Stomach (tissue), 4 donors: Measurements from ENCODE around the gene PPTC7.
"Not testable (repeated sequence)": the region's sequence is repeated elsewhere in the genome, so short reads cannot be mapped to it uniquely, and the experiment has no call there.

ENCODE experiments used
- POLR2A ChIP-seq, 4 donors: fragments of 450-650 bp; IDR thresholded peaks; one replicate each; pipeline ENCODE4 v1.6.1; 2016; ENCODE audit warnings: antibody characterized with exemption in 4 of 4, control low read depth in 2 of 4, mild to moderate bottlenecking in 1 of 4, moderate library complexity in 1 of 4
- POLR2AphosphoS5 ChIP-seq, 3 donors: sonication (generic); formaldehyde crosslinking; IDR thresholded peaks; one replicate each; pipeline ENCODE4 v1.6.1; 2016; ENCODE audit warnings: antibody characterized with exemption in 3 of 3
- TF ChIP-seq, protein P1 (sequence below), 7 experiments: fragments of 450-650 bp in 4 of 7; fragments of 200-600 bp in 3 of 7; sonication (generic) in 3 of 7; IDR thresholded peaks; one replicate each; pipeline ENCODE4 v1.5.1; 2016 to 2019; ENCODE audit warnings: antibody characterized with exemption in 7 of 7, control low read depth in 2 of 7, mild to moderate bottlenecking in 1 of 7

DNA sequence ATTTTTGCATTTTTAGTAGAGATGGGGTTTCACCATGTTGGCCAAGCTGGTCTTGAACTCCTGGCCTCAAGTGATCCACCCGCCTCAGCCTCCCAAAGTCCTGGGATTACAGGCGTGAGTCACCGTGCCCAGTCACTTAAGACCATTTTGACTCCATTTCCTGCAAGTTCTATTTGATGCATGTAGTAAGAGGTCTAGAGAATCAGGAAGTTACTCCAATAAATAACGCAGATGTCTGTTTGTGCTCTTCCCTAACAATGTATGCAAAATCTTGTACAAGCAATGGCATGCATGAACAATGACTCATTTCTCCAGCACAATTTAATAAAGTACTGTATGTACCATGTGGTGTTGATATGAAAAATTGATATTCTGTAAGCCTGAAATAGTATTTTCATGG, 37.9 kb downstream of the PPTC7 start:
- not testable (repeated sequence) for TF ChIP-seq POLR2A (IDR thresholded peaks at IDR 0.05)
- TF ChIP-seq, protein P1, sequence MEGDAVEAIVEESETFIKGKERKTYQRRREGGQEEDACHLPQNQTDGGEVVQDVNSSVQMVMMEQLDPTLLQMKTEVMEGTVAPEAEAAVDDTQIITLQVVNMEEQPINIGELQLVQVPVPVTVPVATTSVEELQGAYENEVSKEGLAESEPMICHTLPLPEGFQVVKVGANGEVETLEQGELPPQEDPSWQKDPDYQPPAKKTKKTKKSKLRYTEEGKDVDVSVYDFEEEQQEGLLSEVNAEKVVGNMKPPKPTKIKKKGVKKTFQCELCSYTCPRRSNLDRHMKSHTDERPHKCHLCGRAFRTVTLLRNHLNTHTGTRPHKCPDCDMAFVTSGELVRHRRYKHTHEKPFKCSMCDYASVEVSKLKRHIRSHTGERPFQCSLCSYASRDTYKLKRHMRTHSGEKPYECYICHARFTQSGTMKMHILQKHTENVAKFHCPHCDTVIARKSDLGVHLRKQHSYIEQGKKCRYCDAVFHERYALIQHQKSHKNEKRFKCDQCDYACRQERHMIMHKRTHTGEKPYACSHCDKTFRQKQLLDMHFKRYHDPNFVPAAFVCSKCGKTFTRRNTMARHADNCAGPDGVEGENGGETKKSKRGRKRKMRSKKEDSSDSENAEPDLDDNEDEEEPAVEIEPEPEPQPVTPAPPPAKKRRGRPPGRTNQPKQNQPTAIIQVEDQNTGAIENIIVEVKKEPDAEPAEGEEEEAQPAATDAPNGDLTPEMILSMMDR (IDR thresholded peaks at IDR 0.05), result not testable (repeated sequence)
- TF ChIP-seq POLR2AphosphoS5 (IDR thresholded peaks at IDR 0.05), result peak in 1 of 3 donors; percentile 8
